ENCODE data around the gene GRK5.

Gene GRK5

GRCh38 chr10:119199231-119199992, 8.0 kb upstream of the GRK5 start:
- DNase-seq: peak; percentile 34

- DNase-seq: no peak
These were observed 6.1 kb upstream of the GRK5 start for GRCh38 chr10:119201233-119201632.

- no peak for DNase-seq
These were observed 4.4 kb upstream of the GRK5 start for GRCh38 chr10:119203006-119203405.

GRCh38 chr10:119205894-119206602, 1.3 kb upstream of the GRK5 start:
- DNase-seq: peak; percentile 28

GRCh38 chr10:119206603-119207365, 587 bp upstream of the GRK5 start:
- peak; percentile 79 for DNase-seq

GRCh38 chr10:119207713-119208552, 562 bp downstream of the GRK5 start:
- peak; percentile 24 for DNase-seq

- no peak for DNase-seq
These were observed 1.2 kb downstream of the GRK5 start for GRCh38 chr10:119208553-119208940.

- peak; percentile 60 for DNase-seq
These were observed 1.8 kb downstream of the GRK5 start for GRCh38 chr10:119209035-119209735.

GRCh38 chr10:119209736-119210355, 2.5 kb downstream of the GRK5 start:
- DNase-seq: no peak

GRCh38 chr10:119210633-119211032, 3.3 kb downstream of the GRK5 start:
- DNase-seq: no peak

- no peak for DNase-seq
These were observed 3.8 kb downstream of the GRK5 start for GRCh38 chr10:119211176-119211575.

GRCh38 chr10:119211625-119212441, 4.5 kb downstream of the GRK5 start:
- no peak for DNase-seq

- no peak for DNase-seq
These were observed 8.0 kb downstream of the GRK5 start for GRCh38 chr10:119215371-119215770.

GRCh38 chr10:119216127-119216526, 8.8 kb downstream of the GRK5 start:
- DNase-seq: no peak

GRCh38 chr10:119217401-119217800, 10.0 kb downstream of the GRK5 start:
- DNase-seq: no peak

GRCh38 chr10:119217991-119218490, 10.7 kb downstream of the GRK5 start:
- DNase-seq: no peak

- no peak for DNase-seq
These were observed 12.5 kb downstream of the GRK5 start for GRCh38 chr10:119219871-119220270.

- DNase-seq: no peak
These were observed 13.8 kb downstream of the GRK5 start for GRCh38 chr10:119221201-119221600.

- DNase-seq: no peak
These were observed 14.3 kb downstream of the GRK5 start for GRCh38 chr10:119221666-119222065.

GRCh38 chr10:119222537-119222936, 15.2 kb downstream of the GRK5 start:
- no peak for DNase-seq
